Smooth muscle cell of the brain vasculature (primary cell): ENCODE results near the gene ITGAL.

ENCODE experiments used
- DNase-seq: peaks from one replicate; pipeline ENCODE4 v3.0.0-alpha.2; 2012; ENCODE audit warnings: low read depth, low spot score

The ITGAL gene

GRCh38 chr16:30541502-30542329 is 69.2 kb downstream of the ITGAL start:
- DNase-seq: peak; percentile 55

- DNase-seq: no peak
Observed at GRCh38 chr16:30543067-30543466, 70.5 kb downstream of the ITGAL start.

GRCh38 chr16:30546115-30546514 is 73.6 kb downstream of the ITGAL start:
- DNase-seq: no peak

GRCh38 chr16:30548416-30549253 is 76.1 kb downstream of the ITGAL start:
- DNase-seq: no peak

GRCh38 chr16:30551781-30552180 is 79.2 kb downstream of the ITGAL start:
- no peak for DNase-seq

GRCh38 chr16:30552956-30553355 is 80.4 kb downstream of the ITGAL start:
- no peak for DNase-seq

GRCh38 chr16:30553393-30553899 is 80.9 kb downstream of the ITGAL start:
- DNase-seq: no peak

- DNase-seq: no peak
Observed at GRCh38 chr16:30554557-30555314, 82.2 kb downstream of the ITGAL start.

- no peak for DNase-seq
Observed at GRCh38 chr16:30555315-30556124, 83.0 kb downstream of the ITGAL start.

GRCh38 chr16:30556125-30556473 is 83.6 kb downstream of the ITGAL start:
- DNase-seq: no peak

GRCh38 chr16:30557707-30557956 is 85.1 kb downstream of the ITGAL start:
- no peak for DNase-seq

GRCh38 chr16:30557957-30558788 is 85.6 kb downstream of the ITGAL start, which contains the start of gene ZNF764:
Gene ZNF764 (minus strand): TSS chr16:30558374. CDS start chr16:30558182, 192 bp downstream.
- peak; percentile 92 for DNase-seq

- no peak for DNase-seq
Observed at GRCh38 chr16:30558789-30559377, 86.3 kb downstream of the ITGAL start.

- no peak for DNase-seq
Observed at GRCh38 chr16:30559690-30560089, 87.1 kb downstream of the ITGAL start.

- no peak for DNase-seq
Observed at GRCh38 chr16:30561089-30561816, 88.7 kb downstream of the ITGAL start.

- DNase-seq: no peak
Observed at GRCh38 chr16:30562021-30562420, 89.5 kb downstream of the ITGAL start.

- DNase-seq: no peak
Observed at GRCh38 chr16:30565526-30565925, 93.0 kb downstream of the ITGAL start.

- DNase-seq: no peak
Observed at GRCh38 chr16:30565984-30566383, 93.4 kb downstream of the ITGAL start.

GRCh38 chr16:30566531-30566930 is 94.0 kb downstream of the ITGAL start:
- DNase-seq: no peak
